Astrocyte (in vitro differentiated cells and primary cell): ENCODE results near the gene OR1S1.

Experiments
- CTCF ChIP-seq: IDR thresholded peaks from 2 replicates; pipeline ENCODE4 v1.5.1; 2011; ENCODE audit warnings: low read depth, mild to moderate bottlenecking, inconsistent platforms, low read length, moderate library complexity; ENCODE audit not compliant: insufficient read depth
- EZH2 ChIP-seq: IDR thresholded peaks from 2 replicates; pipeline ENCODE4 v1.6.1; 2012; ENCODE audit warnings: mild to moderate bottlenecking, low read length, inconsistent platforms; ENCODE audit not compliant: insufficient read depth

GRCh38 chr11:58188770-58189169 is 23.8 kb upstream of the OR1S1 start, which contains the start of gene OR9Q2:
- TF ChIP-seq CTCF: no peak
- TF ChIP-seq EZH2: no peak
